ENCODE results near the gene XPR1. TPM values are rescaled to one million over a fixed set of nuclear protein-coding genes. Genes with fewer than 3 reads are reported as not detected.

XPR1 gene
- total RNA-seq, 3 donors from 2014 or later, result 19.0 to 49.5 (median 35.7) TPM

DNA sequence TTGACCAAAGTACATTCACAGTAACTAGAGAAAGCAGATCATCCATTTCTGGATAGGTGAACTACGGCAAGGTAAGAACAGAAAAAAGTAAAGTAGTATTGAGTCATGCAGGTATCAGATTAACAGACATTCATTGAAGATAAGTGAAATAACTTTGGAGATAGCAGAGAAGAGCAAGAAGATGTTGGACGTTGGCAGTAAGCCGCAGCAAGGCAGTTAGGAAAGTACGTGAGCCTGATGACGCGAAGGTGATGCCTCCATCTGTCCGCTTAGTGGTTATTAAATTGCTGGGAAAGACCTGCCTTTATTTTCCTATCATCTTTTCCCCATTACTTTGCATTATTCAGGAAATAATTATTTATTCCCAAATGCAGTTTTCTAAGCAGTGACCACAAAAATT lies 256.0 kb downstream of the XPR1 start:
- Histone ChIP-seq H3K4me3 (no peak overlapping the region), H3K4me1 (no peaks in the 10 kb centered on the region), H3K27ac (no peak overlapping the region), H3K36me3 (no peaks in the 10 kb centered on the region), H3K9me3 (no peaks in the 10 kb centered on the region), H3K27me3 (no peaks in the 10 kb centered on the region)
- DNase-seq (ENCODE audit: low spot score in 2 of 2), result no peak
- TF ChIP-seq POLR2AphosphoS5 (IDR thresholded peaks at IDR 0.05) (no peak), POLR2A (IDR thresholded peaks at IDR 0.05) (no peak)
- TF ChIP-seq, protein P1, sequence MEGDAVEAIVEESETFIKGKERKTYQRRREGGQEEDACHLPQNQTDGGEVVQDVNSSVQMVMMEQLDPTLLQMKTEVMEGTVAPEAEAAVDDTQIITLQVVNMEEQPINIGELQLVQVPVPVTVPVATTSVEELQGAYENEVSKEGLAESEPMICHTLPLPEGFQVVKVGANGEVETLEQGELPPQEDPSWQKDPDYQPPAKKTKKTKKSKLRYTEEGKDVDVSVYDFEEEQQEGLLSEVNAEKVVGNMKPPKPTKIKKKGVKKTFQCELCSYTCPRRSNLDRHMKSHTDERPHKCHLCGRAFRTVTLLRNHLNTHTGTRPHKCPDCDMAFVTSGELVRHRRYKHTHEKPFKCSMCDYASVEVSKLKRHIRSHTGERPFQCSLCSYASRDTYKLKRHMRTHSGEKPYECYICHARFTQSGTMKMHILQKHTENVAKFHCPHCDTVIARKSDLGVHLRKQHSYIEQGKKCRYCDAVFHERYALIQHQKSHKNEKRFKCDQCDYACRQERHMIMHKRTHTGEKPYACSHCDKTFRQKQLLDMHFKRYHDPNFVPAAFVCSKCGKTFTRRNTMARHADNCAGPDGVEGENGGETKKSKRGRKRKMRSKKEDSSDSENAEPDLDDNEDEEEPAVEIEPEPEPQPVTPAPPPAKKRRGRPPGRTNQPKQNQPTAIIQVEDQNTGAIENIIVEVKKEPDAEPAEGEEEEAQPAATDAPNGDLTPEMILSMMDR (IDR thresholded peaks at IDR 0.05), result no peak
- intact Hi-C loops (cut with DNase I; ENCODE audit: low total_unique reads), result no loop called here

DNA sequence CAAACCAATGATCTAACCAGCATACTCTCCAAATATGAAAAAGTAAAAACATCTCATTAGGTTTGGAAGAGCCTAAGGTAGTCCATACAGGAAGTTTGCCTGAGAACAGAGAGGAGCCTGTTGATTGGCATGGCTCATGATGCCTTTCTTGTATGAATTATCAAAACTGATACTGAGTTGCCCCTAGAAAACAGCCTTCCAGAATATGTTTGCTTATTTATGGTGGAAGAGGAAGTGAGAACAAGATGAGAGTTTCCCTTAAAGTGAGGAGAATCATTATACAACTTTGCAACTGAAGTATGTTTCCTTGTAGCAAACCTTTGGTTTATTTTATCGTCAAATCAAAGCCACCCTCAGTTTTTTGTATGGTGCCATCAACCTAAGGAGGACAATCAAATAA lies 257.0 kb downstream of the XPR1 start:
- DNase-seq (ENCODE audit: low spot score in 2 of 2), result no peak
- Histone ChIP-seq H3K4me1 (no peaks in the 10 kb centered on the region), H3K27me3 (no peaks in the 10 kb centered on the region), H3K27ac (no peak overlapping the region), H3K4me3 (no peak overlapping the region), H3K9me3 (no peaks in the 10 kb centered on the region), H3K36me3 (no peaks in the 10 kb centered on the region)
- no peak for TF ChIP-seq POLR2AphosphoS5 (IDR thresholded peaks at IDR 0.05)
- TF ChIP-seq, protein P1 (IDR thresholded peaks at IDR 0.05), result no peak
- no peak for TF ChIP-seq POLR2A (IDR thresholded peaks at IDR 0.05)
- intact Hi-C loops (cut with DNase I; ENCODE audit: low total_unique reads), result no loop called here

DNA sequence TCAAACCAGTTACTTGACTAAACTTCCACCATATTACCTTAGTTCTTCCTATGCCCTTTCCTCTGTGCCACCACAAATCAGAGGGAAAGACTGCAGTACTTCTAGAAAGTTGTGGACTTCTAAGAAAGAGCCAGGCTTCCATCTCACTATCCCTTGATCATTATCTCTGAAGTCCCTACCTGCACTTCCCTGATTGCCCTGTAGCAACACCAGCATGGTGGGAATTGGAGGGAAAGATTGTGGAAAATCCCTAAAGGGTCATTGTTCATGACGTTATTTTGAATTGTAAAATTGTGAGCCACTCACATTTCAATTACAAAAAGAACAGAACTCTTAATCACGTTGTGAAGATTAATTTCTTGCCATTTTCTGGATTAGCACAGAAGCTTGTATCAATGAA lies 257.5 kb downstream of the XPR1 start:
- Histone ChIP-seq H3K4me3 (no peak overlapping the region), H3K27me3 (no peaks in the 10 kb centered on the region), H3K9me3 (no peaks in the 10 kb centered on the region), H3K27ac (no peak overlapping the region), H3K36me3 (no peaks in the 10 kb centered on the region), H3K4me1 (no peaks in the 10 kb centered on the region)
- no peak for DNase-seq (ENCODE audit: low spot score in 2 of 2)
- TF ChIP-seq POLR2AphosphoS5 (IDR thresholded peaks at IDR 0.05), result no peak
- TF ChIP-seq, protein P1 (IDR thresholded peaks at IDR 0.05), result no peak
- TF ChIP-seq POLR2A (IDR thresholded peaks at IDR 0.05), result no peak
- intact Hi-C loops (cut with DNase I; ENCODE audit: low total_unique reads), result no loop called here

DNA sequence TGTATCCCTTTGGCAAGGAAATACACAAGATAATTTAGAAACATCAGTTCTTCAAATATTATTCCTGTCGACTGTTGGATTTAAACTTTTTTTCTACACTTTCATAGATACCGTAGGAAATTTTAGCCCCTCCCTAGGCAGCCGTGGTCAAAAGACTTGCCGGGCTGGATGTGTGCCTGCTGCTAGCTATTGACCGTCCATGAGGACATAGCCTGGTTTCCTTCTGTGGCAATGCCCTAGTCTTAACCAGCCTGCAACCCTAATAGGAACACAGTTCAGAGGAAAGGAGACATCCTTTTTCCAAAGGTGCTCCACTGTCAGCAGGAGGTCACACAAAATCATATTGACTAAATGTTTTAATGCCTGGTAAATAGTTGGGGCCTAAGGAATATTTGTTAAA lies 260.4 kb downstream of the XPR1 start:
- no peaks in the 10 kb centered on the region for H3K4me1 ChIP-seq
- no peaks in the 10 kb centered on the region for H3K27me3 ChIP-seq
- intact Hi-C loops (cut with DNase I; ENCODE audit: low total_unique reads), result no loop called here
- no peak for DNase-seq (ENCODE audit: low spot score in 2 of 2)
- no peaks in the 10 kb centered on the region for H3K9me3 ChIP-seq
- H3K27ac ChIP-seq, result no peak overlapping the region
- H3K4me3 ChIP-seq, result no peak overlapping the region
- no peak for TF ChIP-seq POLR2AphosphoS5 (IDR thresholded peaks at IDR 0.05)
- no peak for TF ChIP-seq POLR2A (IDR thresholded peaks at IDR 0.05)
- TF ChIP-seq, protein P1 (IDR thresholded peaks at IDR 0.05), result no peak
- H3K36me3 ChIP-seq, result no peaks in the 10 kb centered on the region

DNA sequence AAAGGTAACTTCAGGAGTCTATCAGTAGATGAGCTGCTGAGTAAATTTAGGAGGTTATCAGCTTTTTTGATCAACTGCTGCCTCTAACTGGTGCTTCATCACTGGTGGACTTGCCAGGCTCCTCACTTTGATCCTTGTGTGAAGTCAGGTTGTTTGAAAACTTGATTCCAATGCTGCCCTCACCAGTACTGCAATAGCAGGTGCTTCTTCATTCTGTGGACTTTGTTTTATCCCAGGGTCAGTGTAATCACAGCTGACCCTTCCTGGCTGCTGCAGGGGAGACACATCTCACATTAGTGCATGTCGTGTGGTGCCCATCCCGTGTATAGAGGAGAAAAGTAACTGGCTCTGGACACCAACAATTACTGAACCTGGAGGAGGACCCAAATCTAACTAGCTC lies 260.9 kb downstream of the XPR1 start:
- Histone ChIP-seq H3K27me3 (no peaks in the 10 kb centered on the region), H3K4me3 (no peak overlapping the region), H3K36me3 (no peaks in the 10 kb centered on the region), H3K9me3 (no peaks in the 10 kb centered on the region), H3K4me1 (no peaks in the 10 kb centered on the region), H3K27ac (no peak overlapping the region)
- intact Hi-C loops (cut with DNase I; ENCODE audit: low total_unique reads), result no loop called here
- no peak for DNase-seq (ENCODE audit: low spot score in 2 of 2)
- TF ChIP-seq POLR2A (IDR thresholded peaks at IDR 0.05), result no peak
- TF ChIP-seq, protein P1 (IDR thresholded peaks at IDR 0.05), result no peak
- TF ChIP-seq POLR2AphosphoS5 (IDR thresholded peaks at IDR 0.05), result no peak
